ENCODE results near the gene PHRF1.
"Not testable (repeated sequence)": the region's sequence is repeated elsewhere in the genome, so short reads cannot be mapped to it uniquely, and the experiment has no call there.

DNA sequence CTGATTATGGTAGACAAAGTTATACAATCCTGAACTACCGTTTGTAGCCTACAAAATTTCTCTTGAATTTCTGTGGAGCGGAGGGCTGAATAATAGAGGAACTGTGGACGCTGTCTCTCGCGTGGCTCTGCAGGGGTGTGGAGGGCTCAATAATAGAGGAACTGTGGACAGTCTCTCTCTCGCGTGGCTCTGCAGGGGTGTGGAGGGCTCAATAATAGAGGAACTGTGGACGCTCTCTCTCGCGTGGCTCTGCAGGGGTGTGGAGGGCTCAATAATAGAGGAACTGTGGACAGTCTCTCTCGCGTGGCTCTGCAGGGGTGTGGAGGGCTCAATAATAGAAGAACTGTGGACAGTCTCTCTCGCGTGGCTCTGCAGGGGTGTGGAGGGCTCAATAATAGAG is 76.9 kb downstream of the PHRF1 start:
- TF ChIP-seq, protein P1, sequence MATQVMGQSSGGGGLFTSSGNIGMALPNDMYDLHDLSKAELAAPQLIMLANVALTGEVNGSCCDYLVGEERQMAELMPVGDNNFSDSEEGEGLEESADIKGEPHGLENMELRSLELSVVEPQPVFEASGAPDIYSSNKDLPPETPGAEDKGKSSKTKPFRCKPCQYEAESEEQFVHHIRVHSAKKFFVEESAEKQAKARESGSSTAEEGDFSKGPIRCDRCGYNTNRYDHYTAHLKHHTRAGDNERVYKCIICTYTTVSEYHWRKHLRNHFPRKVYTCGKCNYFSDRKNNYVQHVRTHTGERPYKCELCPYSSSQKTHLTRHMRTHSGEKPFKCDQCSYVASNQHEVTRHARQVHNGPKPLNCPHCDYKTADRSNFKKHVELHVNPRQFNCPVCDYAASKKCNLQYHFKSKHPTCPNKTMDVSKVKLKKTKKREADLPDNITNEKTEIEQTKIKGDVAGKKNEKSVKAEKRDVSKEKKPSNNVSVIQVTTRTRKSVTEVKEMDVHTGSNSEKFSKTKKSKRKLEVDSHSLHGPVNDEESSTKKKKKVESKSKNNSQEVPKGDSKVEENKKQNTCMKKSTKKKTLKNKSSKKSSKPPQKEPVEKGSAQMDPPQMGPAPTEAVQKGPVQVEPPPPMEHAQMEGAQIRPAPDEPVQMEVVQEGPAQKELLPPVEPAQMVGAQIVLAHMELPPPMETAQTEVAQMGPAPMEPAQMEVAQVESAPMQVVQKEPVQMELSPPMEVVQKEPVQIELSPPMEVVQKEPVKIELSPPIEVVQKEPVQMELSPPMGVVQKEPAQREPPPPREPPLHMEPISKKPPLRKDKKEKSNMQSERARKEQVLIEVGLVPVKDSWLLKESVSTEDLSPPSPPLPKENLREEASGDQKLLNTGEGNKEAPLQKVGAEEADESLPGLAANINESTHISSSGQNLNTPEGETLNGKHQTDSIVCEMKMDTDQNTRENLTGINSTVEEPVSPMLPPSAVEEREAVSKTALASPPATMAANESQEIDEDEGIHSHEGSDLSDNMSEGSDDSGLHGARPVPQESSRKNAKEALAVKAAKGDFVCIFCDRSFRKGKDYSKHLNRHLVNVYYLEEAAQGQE (IDR thresholded peaks at IDR 0.05; ENCODE audit: low read depth, low read length): not testable (repeated sequence)
- not testable (repeated sequence) for TF ChIP-seq FOSL2 (IDR thresholded peaks at IDR 0.05; ENCODE audit: borderline replicate concordance, low read depth); YY1 (IDR thresholded peaks at IDR 0.05; ENCODE audit: low read depth); SMC3 (IDR thresholded peaks at IDR 0.05; ENCODE audit: low read depth, low read length); POLR2AphosphoS5 (IDR thresholded peaks at IDR 0.05; ENCODE audit: low read depth, low read length); EP300 (IDR thresholded peaks at IDR 0.05; ENCODE audit: borderline replicate concordance in 1 of 2, low read depth in 1 of 2, low read length in 1 of 2); GABPA (IDR thresholded peaks at IDR 0.05; ENCODE audit: low read depth)
- TF ChIP-seq, protein P2, sequence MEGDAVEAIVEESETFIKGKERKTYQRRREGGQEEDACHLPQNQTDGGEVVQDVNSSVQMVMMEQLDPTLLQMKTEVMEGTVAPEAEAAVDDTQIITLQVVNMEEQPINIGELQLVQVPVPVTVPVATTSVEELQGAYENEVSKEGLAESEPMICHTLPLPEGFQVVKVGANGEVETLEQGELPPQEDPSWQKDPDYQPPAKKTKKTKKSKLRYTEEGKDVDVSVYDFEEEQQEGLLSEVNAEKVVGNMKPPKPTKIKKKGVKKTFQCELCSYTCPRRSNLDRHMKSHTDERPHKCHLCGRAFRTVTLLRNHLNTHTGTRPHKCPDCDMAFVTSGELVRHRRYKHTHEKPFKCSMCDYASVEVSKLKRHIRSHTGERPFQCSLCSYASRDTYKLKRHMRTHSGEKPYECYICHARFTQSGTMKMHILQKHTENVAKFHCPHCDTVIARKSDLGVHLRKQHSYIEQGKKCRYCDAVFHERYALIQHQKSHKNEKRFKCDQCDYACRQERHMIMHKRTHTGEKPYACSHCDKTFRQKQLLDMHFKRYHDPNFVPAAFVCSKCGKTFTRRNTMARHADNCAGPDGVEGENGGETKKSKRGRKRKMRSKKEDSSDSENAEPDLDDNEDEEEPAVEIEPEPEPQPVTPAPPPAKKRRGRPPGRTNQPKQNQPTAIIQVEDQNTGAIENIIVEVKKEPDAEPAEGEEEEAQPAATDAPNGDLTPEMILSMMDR (IDR thresholded peaks at IDR 0.05): not testable (repeated sequence)
- TF ChIP-seq, protein P3, sequence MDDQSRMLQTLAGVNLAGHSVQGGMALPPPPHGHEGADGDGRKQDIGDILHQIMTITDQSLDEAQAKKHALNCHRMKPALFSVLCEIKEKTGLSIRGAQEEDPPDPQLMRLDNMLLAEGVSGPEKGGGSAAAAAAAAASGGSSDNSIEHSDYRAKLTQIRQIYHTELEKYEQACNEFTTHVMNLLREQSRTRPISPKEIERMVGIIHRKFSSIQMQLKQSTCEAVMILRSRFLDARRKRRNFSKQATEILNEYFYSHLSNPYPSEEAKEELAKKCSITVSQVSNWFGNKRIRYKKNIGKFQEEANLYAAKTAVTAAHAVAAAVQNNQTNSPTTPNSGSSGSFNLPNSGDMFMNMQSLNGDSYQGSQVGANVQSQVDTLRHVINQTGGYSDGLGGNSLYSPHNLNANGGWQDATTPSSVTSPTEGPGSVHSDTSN (IDR thresholded peaks at IDR 0.05): not testable (repeated sequence)
- TF ChIP-seq, protein P4, sequence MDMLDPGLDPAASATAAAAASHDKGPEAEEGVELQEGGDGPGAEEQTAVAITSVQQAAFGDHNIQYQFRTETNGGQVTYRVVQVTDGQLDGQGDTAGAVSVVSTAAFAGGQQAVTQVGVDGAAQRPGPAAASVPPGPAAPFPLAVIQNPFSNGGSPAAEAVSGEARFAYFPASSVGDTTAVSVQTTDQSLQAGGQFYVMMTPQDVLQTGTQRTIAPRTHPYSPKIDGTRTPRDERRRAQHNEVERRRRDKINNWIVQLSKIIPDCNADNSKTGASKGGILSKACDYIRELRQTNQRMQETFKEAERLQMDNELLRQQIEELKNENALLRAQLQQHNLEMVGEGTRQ (IDR thresholded peaks at IDR 0.05; ENCODE audit: borderline replicate concordance, low read depth, low read length): not testable (repeated sequence)
- TF ChIP-seq, protein P5, sequence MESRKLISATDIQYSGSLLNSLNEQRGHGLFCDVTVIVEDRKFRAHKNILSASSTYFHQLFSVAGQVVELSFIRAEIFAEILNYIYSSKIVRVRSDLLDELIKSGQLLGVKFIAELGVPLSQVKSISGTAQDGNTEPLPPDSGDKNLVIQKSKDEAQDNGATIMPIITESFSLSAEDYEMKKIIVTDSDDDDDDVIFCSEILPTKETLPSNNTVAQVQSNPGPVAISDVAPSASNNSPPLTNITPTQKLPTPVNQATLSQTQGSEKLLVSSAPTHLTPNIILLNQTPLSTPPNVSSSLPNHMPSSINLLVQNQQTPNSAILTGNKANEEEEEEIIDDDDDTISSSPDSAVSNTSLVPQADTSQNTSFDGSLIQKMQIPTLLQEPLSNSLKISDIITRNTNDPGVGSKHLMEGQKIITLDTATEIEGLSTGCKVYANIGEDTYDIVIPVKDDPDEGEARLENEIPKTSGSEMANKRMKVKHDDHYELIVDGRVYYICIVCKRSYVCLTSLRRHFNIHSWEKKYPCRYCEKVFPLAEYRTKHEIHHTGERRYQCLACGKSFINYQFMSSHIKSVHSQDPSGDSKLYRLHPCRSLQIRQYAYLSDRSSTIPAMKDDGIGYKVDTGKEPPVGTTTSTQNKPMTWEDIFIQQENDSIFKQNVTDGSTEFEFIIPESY (IDR thresholded peaks at IDR 0.05; ENCODE audit: borderline replicate concordance, low read depth): not testable (repeated sequence)
- TF ChIP-seq, protein P6, sequence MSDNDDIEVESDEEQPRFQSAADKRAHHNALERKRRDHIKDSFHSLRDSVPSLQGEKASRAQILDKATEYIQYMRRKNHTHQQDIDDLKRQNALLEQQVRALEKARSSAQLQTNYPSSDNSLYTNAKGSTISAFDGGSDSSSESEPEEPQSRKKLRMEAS (IDR thresholded peaks at IDR 0.05; ENCODE audit: low read depth): not testable (repeated sequence)
